ENCODE data around the gene MCF2L. TPM values are rescaled to one million over a fixed set of nuclear protein-coding genes. Genes with fewer than 3 reads are reported as not detected.

MCF2L gene
- total RNA-seq, 2 experiments from 2014 or later, result 13.0 to 13.5 TPM

- H3K4me1 Mint-ChIP-seq (ENCODE audit: low read depth), result no peaks in the 10 kb centered on the region
- POLR2A ChIA-PET, result no interaction called here
- no peaks in the 10 kb centered on the region for H3K27me3 ChIP-seq (ENCODE audit: control insufficient read depth in 1 of 2, insufficient read depth in 2 of 2, low read length in 2 of 2)
- TF ChIP-seq, protein P1, sequence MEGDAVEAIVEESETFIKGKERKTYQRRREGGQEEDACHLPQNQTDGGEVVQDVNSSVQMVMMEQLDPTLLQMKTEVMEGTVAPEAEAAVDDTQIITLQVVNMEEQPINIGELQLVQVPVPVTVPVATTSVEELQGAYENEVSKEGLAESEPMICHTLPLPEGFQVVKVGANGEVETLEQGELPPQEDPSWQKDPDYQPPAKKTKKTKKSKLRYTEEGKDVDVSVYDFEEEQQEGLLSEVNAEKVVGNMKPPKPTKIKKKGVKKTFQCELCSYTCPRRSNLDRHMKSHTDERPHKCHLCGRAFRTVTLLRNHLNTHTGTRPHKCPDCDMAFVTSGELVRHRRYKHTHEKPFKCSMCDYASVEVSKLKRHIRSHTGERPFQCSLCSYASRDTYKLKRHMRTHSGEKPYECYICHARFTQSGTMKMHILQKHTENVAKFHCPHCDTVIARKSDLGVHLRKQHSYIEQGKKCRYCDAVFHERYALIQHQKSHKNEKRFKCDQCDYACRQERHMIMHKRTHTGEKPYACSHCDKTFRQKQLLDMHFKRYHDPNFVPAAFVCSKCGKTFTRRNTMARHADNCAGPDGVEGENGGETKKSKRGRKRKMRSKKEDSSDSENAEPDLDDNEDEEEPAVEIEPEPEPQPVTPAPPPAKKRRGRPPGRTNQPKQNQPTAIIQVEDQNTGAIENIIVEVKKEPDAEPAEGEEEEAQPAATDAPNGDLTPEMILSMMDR (IDR thresholded peaks at IDR 0.05), result no peak
- peaks cover 20% of the 10 kb centered on the region for H3K36me3 Mint-ChIP-seq (ENCODE audit: low read depth)
- peaks cover 1% of the 10 kb centered on the region for H3K36me3 ChIP-seq (ENCODE audit: insufficient read depth, low read length)
- no peaks in the 10 kb centered on the region for H3K4me1 ChIP-seq (ENCODE audit: insufficient read depth, low read length)
- ATAC-seq (ENCODE audit: poor library complexity) (no peak), DNase-seq (no peak)
- intact Hi-C loops (cut with DNase I, micrococcal nuclease), result no loop called here
- no peaks in the 10 kb centered on the region for H3K27me3 Mint-ChIP-seq
- H3K4me3 ChIP-seq (ENCODE audit: low read length), result no peak overlapping the region
- no peak overlapping the region for H3K4me3 Mint-ChIP-seq
- CTCF ChIA-PET, result no interaction called here
- no peak overlapping the region for H3K27ac ChIP-seq (ENCODE audit: low read depth in 1 of 2, low read length in 2 of 2)
- no peak overlapping the region for H3K27ac Mint-ChIP-seq
- peaks cover 0 to 5% of the 10 kb centered on the region in 2 experiments for H3K9me3 ChIP-seq (ENCODE audit: control insufficient read depth in 1 of 2, insufficient read depth in 1 of 2, low read length in 2 of 2)
- H3K9me3 Mint-ChIP-seq, result no peaks in the 10 kb centered on the region
These were observed 114.0 kb downstream of the MCF2L start for GRCh38 chr13:113083022-113083373.

DNA sequence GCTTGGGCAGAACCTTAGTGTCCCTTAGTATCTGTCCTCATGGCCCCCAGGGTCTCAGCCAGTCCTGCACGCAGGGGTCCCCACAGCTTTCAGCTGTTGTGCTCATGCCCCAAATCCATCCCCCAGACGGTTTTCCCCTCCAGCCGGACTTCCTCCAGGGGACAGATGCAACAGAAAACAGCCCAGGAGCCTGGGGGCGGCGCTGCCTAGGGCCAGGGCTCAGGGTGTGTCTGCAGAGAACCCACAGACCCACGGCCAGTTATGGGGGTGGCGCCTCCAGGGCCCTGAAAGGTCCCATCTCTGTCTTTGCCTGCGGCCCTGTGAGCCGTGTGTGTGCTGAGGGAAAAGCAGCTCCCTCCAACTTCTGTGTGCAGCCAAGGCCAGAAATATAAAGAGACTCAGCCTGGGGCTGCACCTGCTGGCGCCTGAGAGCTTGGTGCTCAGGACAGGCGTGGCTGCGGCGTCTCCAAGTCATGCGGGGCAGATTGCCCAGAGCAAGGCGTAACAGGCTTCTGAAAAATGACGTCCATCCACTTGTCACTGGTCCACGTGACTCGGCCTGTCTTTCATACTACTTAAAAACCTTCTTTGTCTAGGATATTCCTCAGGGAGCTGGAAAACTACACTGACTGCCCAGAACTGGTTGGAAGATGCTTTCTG lies 114.5 kb downstream of the MCF2L start:
- H3K4me3 ChIP-seq (ENCODE audit: low read length), result no peak overlapping the region
- Mint-ChIP-seq H3K9me3 (no peaks in the 10 kb centered on the region), H3K27me3 (no peaks in the 10 kb centered on the region), H3K4me3 (no peak overlapping the region), H3K36me3 (ENCODE audit: low read depth) (peaks cover 18% of the 10 kb centered on the region), H3K4me1 (ENCODE audit: low read depth) (no peaks in the 10 kb centered on the region), H3K27ac (no peak overlapping the region)
- intact Hi-C loops (cut with DNase I, micrococcal nuclease), result no loop called here
- ChIA-PET POLR2A (no interaction called here), CTCF (no interaction called here)
- H3K27ac ChIP-seq (ENCODE audit: low read depth in 1 of 2, low read length in 2 of 2), result no peak overlapping the region
- peaks cover 2% of the 10 kb centered on the region for H3K36me3 ChIP-seq (ENCODE audit: insufficient read depth, low read length)
- no peak for DNase-seq
- TF ChIP-seq, protein P1 (IDR thresholded peaks at IDR 0.05), result no peak
- peaks cover 0 to 5% of the 10 kb centered on the region in 2 experiments for H3K9me3 ChIP-seq (ENCODE audit: control insufficient read depth in 1 of 2, insufficient read depth in 1 of 2, low read length in 2 of 2)
- H3K4me1 ChIP-seq (ENCODE audit: insufficient read depth, low read length), result no peaks in the 10 kb centered on the region
- no peaks in the 10 kb centered on the region for H3K27me3 ChIP-seq (ENCODE audit: control insufficient read depth in 1 of 2, insufficient read depth in 2 of 2, low read length in 2 of 2)
- no peak for ATAC-seq (ENCODE audit: poor library complexity)

- no peaks in the 10 kb centered on the region for H3K27me3 ChIP-seq (ENCODE audit: control insufficient read depth in 1 of 2, insufficient read depth in 2 of 2, low read length in 2 of 2)
- TF ChIP-seq, protein P1 (IDR thresholded peaks at IDR 0.05), result no peak
- Mint-ChIP-seq H3K4me3 (no peak overlapping the region), H3K27ac (no peak overlapping the region), H3K27me3 (no peaks in the 10 kb centered on the region), H3K9me3 (no peaks in the 10 kb centered on the region), H3K4me1 (ENCODE audit: low read depth) (no peaks in the 10 kb centered on the region), H3K36me3 (ENCODE audit: low read depth) (peaks cover 16% of the 10 kb centered on the region)
- H3K27ac ChIP-seq (ENCODE audit: low read depth in 1 of 2, low read length in 2 of 2), result no peak overlapping the region
- intact Hi-C loops (cut with DNase I, micrococcal nuclease), result no loop called here
- ATAC-seq (ENCODE audit: poor library complexity), result no peak
- ChIA-PET POLR2A (no interaction called here), CTCF (no interaction called here)
- no peak for DNase-seq
- H3K4me3 ChIP-seq (ENCODE audit: low read length), result no peak overlapping the region
- no peaks in the 10 kb centered on the region for H3K4me1 ChIP-seq (ENCODE audit: insufficient read depth, low read length)
- peaks cover 0 to 5% of the 10 kb centered on the region in 2 experiments for H3K9me3 ChIP-seq (ENCODE audit: control insufficient read depth in 1 of 2, insufficient read depth in 1 of 2, low read length in 2 of 2)
- peaks cover 2% of the 10 kb centered on the region for H3K36me3 ChIP-seq (ENCODE audit: insufficient read depth, low read length)
These were observed 115.3 kb downstream of the MCF2L start for GRCh38 chr13:113084094-113084942.

Data from CD4-positive, alpha-beta T cell (primary cell).